ENCODE measurements around the gene DNAH12. TPM values are rescaled to one million over a fixed set of nuclear protein-coding genes. Genes with fewer than 3 reads are reported as not detected.

Gene DNAH12
- total and polyA plus RNA-seq, 10 of the 15 experiments (the other 5 are each of a cell fraction or from before 2014, with no cell fraction given), result under 0.01 to 0.35 (median 0.08) TPM

- TF ChIP-seq CUX1 (IDR thresholded peaks at IDR 0.05; ENCODE audit: insufficient replicate concordance, low read depth, low read length), result no peak
- TF ChIP-seq BHLHE40 (IDR thresholded peaks at IDR 0.05; ENCODE audit: borderline replicate concordance in 1 of 2, low read depth in 2 of 2, low read length in 1 of 2), result no peak
- TF ChIP-seq, protein P1, sequence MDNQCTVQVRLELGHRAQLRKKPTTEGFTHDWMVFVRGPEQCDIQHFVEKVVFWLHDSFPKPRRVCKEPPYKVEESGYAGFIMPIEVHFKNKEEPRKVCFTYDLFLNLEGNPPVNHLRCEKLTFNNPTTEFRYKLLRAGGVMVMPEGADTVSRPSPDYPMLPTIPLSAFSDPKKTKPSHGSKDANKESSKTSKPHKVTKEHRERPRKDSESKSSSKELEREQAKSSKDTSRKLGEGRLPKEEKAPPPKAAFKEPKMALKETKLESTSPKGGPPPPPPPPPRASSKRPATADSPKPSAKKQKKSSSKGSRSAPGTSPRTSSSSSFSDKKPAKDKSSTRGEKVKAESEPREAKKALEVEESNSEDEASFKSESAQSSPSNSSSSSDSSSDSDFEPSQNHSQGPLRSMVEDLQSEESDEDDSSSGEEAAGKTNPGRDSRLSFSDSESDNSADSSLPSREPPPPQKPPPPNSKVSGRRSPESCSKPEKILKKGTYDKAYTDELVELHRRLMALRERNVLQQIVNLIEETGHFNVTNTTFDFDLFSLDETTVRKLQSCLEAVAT (IDR thresholded peaks at IDR 0.05), result no peak
- TF ChIP-seq FOS (IDR thresholded peaks at IDR 0.05; ENCODE audit: borderline replicate concordance, extremely low read depth, insufficient read length), result no peak
- TF ChIP-seq, protein P2, sequence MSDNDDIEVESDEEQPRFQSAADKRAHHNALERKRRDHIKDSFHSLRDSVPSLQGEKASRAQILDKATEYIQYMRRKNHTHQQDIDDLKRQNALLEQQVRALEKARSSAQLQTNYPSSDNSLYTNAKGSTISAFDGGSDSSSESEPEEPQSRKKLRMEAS (IDR thresholded peaks at IDR 0.05; ENCODE audit: low read depth, low read length), result no peak
- TF ChIP-seq ZSCAN29 (IDR thresholded peaks at IDR 0.05), result no peak
- no peak for TF ChIP-seq CBX5 (IDR thresholded peaks at IDR 0.05; ENCODE audit: low read depth)
Measured at GRCh38 chr3:57292897-57293526, 251.1 kb downstream of the DNAH12 start (continued).
